SK-N-SH (cell line): ENCODE data around the gene MRPL10. TPM values are rescaled to one million over a fixed set of nuclear protein-coding genes. Genes with fewer than 3 reads are reported as not detected.

Experiments
- CTCF ChIA-PET: fragments of 300-600, 350-600 bp; formaldehyde crosslinking; extraction: SDS; loops from one replicate; lab custom pipeline; 2021; lab: Yijun Ruan, JAX
- POLR2A ChIA-PET: fragments of 350-600 bp; sonication (Branson Sonifier 250); formaldehyde crosslinking; extraction: SDS; loops from one replicate; lab custom pipeline; 2020; ENCODE audit warnings: antibody characterized with exemption, inconsistent platforms; lab: Yijun Ruan, JAX
- DNase-seq: peaks from one replicate; pipeline ENCODE4 v3.0.0; 2012
- H2AFZ ChIP-seq: fragments of 200-600 bp; sonication (generic); 2 replicates; pipeline ENCODE4 v1.8.1; 2016; ENCODE audit warnings: antibody characterized with exemption, mild to moderate bottlenecking, low read depth
- H3F3A ChIP-seq: fragments of 200-600 bp; sonication (generic); replicated peaks from 2 replicates; pipeline ENCODE3; 2016; ENCODE audit warnings: antibody characterized with exemption, mild to moderate bottlenecking; ENCODE audit not compliant: insufficient read depth
- H3K27ac ChIP-seq, 2 experiments: fragments of 200-500 bp in 1 of 2; fragments of 200-600 bp in 1 of 2; sonication (Bioruptor generic) in 1 of 2; sonication (generic), shearing (Covaris generic) in 1 of 2; 2 replicates each; pipeline versions ENCODE4 v1.5.1 to v1.6.1; 2014 to 2016; ENCODE audit warnings: low read depth in 2 of 2, inconsistent platforms in 1 of 2, low read length in 1 of 2, mild to moderate bottlenecking in 1 of 2, mixed read lengths in 1 of 2
- H3K27me3 ChIP-seq: fragments of 200-600 bp; sonication (generic), shearing (Covaris generic); 2 replicates; pipeline ENCODE4 v1.6.1; 2016; ENCODE audit warnings: mixed run types; ENCODE audit not compliant: insufficient read depth
- H3K36me3 ChIP-seq, 2 experiments: fragments of 200-500 bp in 1 of 2; fragments of 200-600 bp in 1 of 2; sonication (Bioruptor generic) in 1 of 2; sonication (generic) in 1 of 2; replicated peaks in 1 of 2; 2 replicates each; pipeline versions ENCODE3 to v1.5.1; 2014 to 2016; ENCODE audit warnings: low read length in 1 of 2, mild to moderate bottlenecking in 1 of 2; ENCODE audit not compliant: insufficient read depth in 2 of 2, control insufficient read depth in 1 of 2
- H3K4me1 ChIP-seq, 2 experiments: fragments of 200-500 bp in 1 of 2; fragments of 200-600 bp in 1 of 2; sonication (Bioruptor generic) in 1 of 2; sonication (generic), shearing (Covaris generic) in 1 of 2; 2 replicates each; pipeline versions ENCODE4 v1.5.1 to v1.6.1; 2014 to 2016; ENCODE audit warnings: low read depth in 1 of 2, low read length in 1 of 2, mixed run types in 1 of 2; ENCODE audit not compliant: insufficient read depth in 2 of 2, control insufficient read depth in 1 of 2
- H3K4me2 ChIP-seq: fragments of 200-600 bp; sonication (generic), shearing (Covaris generic); 2 replicates; pipeline ENCODE4 v1.6.1; 2017; ENCODE audit warnings: mixed run types
- H3K4me3 ChIP-seq, 2 experiments: fragments of 200-500 bp in 1 of 2; fragments of 200-600 bp in 1 of 2; sonication (Bioruptor generic) in 1 of 2; sonication (generic), shearing (Covaris generic) in 1 of 2; 2 replicates each; pipeline versions ENCODE4 v1.5.1 to v1.8.1; 2014 to 2016; ENCODE audit warnings: low read depth in 2 of 2, inconsistent platforms in 1 of 2, low read length in 1 of 2, mild to moderate bottlenecking in 1 of 2, mixed read lengths in 1 of 2, moderate library complexity in 1 of 2
- H3K79me2 ChIP-seq: fragments of 200-600 bp; sonication (generic); 2 replicates; pipeline ENCODE4 v1.8.1; 2017; ENCODE audit warnings: mild to moderate bottlenecking; ENCODE audit not compliant: insufficient read depth
- H3K9ac ChIP-seq: fragments of 200-600 bp; sonication (generic); 2 replicates; pipeline ENCODE4 v1.6.1; 2017; ENCODE audit warnings: mixed run types
- H3K9me2 ChIP-seq: fragments of 200-600 bp; sonication (generic); 2 replicates; pipeline ENCODE4 v1.6.1; 2017; ENCODE audit warnings: mixed run types
- H3K9me3 ChIP-seq: fragments of 200-600 bp; sonication (generic); 2 replicates; pipeline ENCODE4 v1.6.1; 2017; ENCODE audit warnings: mixed run types, mild to moderate bottlenecking, moderate library complexity
- H4K20me1 ChIP-seq: fragments of 200-600 bp; sonication (generic); 2 replicates; pipeline ENCODE4 v1.6.1; 2017; ENCODE audit warnings: mild to moderate bottlenecking, mixed run types; ENCODE audit not compliant: insufficient read depth
- CTCF ChIP-seq: fragments of 200-600 bp; sonication (generic); IDR thresholded peaks from 2 replicates; pipeline ENCODE4 v1.6.1; 2017; ENCODE audit warnings: antibody characterized with exemption, mild to moderate bottlenecking, moderate library complexity
- EZH2phosphoT487 ChIP-seq: fragments of 200-600 bp; sonication (generic); IDR thresholded peaks from 2 replicates; pipeline ENCODE4 v1.6.1; 2017; ENCODE audit warnings: low read depth, mixed run types, mild to moderate bottlenecking, antibody characterized with exemption, moderate library complexity, borderline replicate concordance
- GATA2 ChIP-seq: sonication (generic); formaldehyde crosslinking; IDR thresholded peaks from 2 replicates; pipeline ENCODE4 v1.5.0; 2020; ENCODE audit warnings: mild to moderate bottlenecking, missing genetic modification reagents
- IRF3 ChIP-seq: fragments of 150-350 bp; IDR thresholded peaks from 2 replicates; pipeline ENCODE4 v1.6.1; 2016; ENCODE audit warnings: mild to moderate bottlenecking, low read depth, low read length
- JUND ChIP-seq: IDR thresholded peaks from 2 replicates; pipeline ENCODE4 v1.4.0; 2012
- MXI1 ChIP-seq: IDR thresholded peaks from 2 replicates; pipeline ENCODE4 v1.6.1; 2012; ENCODE audit warnings: mild to moderate bottlenecking, low read depth, low read length, improper control_type of control experiment
- NFIC ChIP-seq: IDR thresholded peaks from 2 replicates; pipeline ENCODE4 v1.4.0; 2012; ENCODE audit warnings: borderline replicate concordance
- NRF1 ChIP-seq: IDR thresholded peaks from 2 replicates; pipeline ENCODE4 v1.6.1; 2012; ENCODE audit warnings: low read depth, mild to moderate bottlenecking, low read length
- POLR2AphosphoS5 ChIP-seq: IDR thresholded peaks from 2 replicates; pipeline ENCODE4 v1.6.1; 2012; ENCODE audit warnings: low read depth, low read length
- RCOR1 ChIP-seq: fragments of 150-350 bp; IDR thresholded peaks from 2 replicates; pipeline ENCODE4 v1.6.1; 2017; ENCODE audit warnings: antibody characterized with exemption, low read length
- SMC3 ChIP-seq: IDR thresholded peaks from 2 replicates; pipeline ENCODE4 v1.6.1; 2012; ENCODE audit warnings: low read depth, low read length, improper control_type of control experiment
- TAF1 ChIP-seq: IDR thresholded peaks from 2 replicates; pipeline ENCODE4 v1.6.1; 2012; ENCODE audit warnings: low read depth, mild to moderate bottlenecking, low read length, moderate library complexity, borderline replicate concordance
- TCF12 ChIP-seq: IDR thresholded peaks from 2 replicates; pipeline ENCODE4 v1.4.0; 2012
- WGBS: methylation state at CpG from one replicate; pipeline ENCODE4 v1.1.6; 2017; ENCODE audit warnings: low lambda C conversion rate; 5-methylcytosine and 5-hydroxymethylcytosine counted together
- polyA plus RNA-seq, 3 experiments: library from polyadenylated mRNA; depleted of rRNA; stranded (reverse); fragments of >200 nt; gene quantifications; 2 replicates each; pipeline ENCODE4 v1.2.3, GENCODE V29; 2012

Gene MRPL10
- polyA plus RNA-seq, 1 of the 3 experiments (the other 2 are of a cell fraction), result 136 TPM

GRCh38 chr17:47850373-47850691 is 19.0 kb upstream of the MRPL10 start:
- H3K9ac ChIP-seq, result no peak overlapping the region

GRCh38 chr17:47848198-47848513 is 16.8 kb upstream of the MRPL10 start:
- H3K27me3 ChIP-seq, result peaks cover 81% of the 10 kb centered on the region
- no peaks in the 10 kb centered on the region for H3K79me2 ChIP-seq
- no peaks in the 10 kb centered on the region for H3K9me3 ChIP-seq
- H4K20me1 ChIP-seq, result 0 out of 2 replicates have a peak, but pooled peaks cover 6% of the 10 kb centered on the region
- no peaks in the 10 kb centered on the region for H3K36me3 ChIP-seq
- POLR2A ChIA-PET, result interaction anchor here (1.6 to 1.8 kb wide), 2 partner anchors 9 to 36 kb away, joined by 4 read pairs; no protein-coding TSS in a partner anchor
- H3K4me2 ChIP-seq, result no peak overlapping the region
- TF ChIP-seq GATA2 (CRISPR knock-in tag) (no peak), RCOR1 (no peak), SMC3 (no peak), TAF1 (no peak), JUND (no peak), NFIC (no peak)
- H3K9me2 ChIP-seq, result no peaks in the 10 kb centered on the region
- no peak overlapping the region for H2AFZ ChIP-seq
- no peak overlapping the region for H3K27ac ChIP-seq
- WGBS, result 38% methylated on average over 20 of the region's 23 CpGs
- no peak for DNase-seq
- H3K4me1 ChIP-seq, result peaks cover 0 to 21% of the 10 kb centered on the region in 2 experiments; a peak in 2 of 4 replicates
- H3K9ac ChIP-seq, result no peak overlapping the region
- no peak overlapping the region; a peak in 1 of 4 replicates for H3K4me3 ChIP-seq
- CTCF ChIA-PET, result interaction anchor here (0.7 to 33.0 kb wide), 16 partner anchors 4 to 169 kb away, joined by 3 to 1447 read pairs (median 6); partner anchors contain the start of genes LRRC46, MRPL10, OSBPL7 and PNPO
- H3F3A ChIP-seq, result peaks cover 3% of the 10 kb centered on the region

More at GRCh38 chr17:47850373-47850691, 19.0 kb upstream of the MRPL10 start:
- H3F3A ChIP-seq, result peaks cover 3% of the 10 kb centered on the region
- H3K4me1 ChIP-seq, result peaks cover 0 to 13% of the 10 kb centered on the region in 2 experiments; a peak in 1 of 4 replicates
- no peak for DNase-seq
- 43% methylated on average over 9 of the region's 9 CpGs for WGBS
- ChIA-PET CTCF (interaction anchor here (1.0 to 33.0 kb wide), 9 partner anchors 13 to 171 kb away, joined by 3 to 1447 read pairs (median 8); partner anchors contain the start of genes CDK5RAP3, LRRC46, MRPL10 and OSBPL7), POLR2A (interaction anchor here (0.8 to 1.1 kb wide), 4 partner anchors 9 to 45 kb away, joined by 3 read pairs; partner anchors contain the start of genes LRRC46, MRPL10, SCRN2 and SP2)
- TF ChIP-seq EZH2phosphoT487 (no peak), TCF12 (no peak), NRF1 (no peak), IRF3 (no peak), POLR2AphosphoS5 (no peak), CTCF (no peak), SMC3 (no peak), MXI1 (no peak)
- no peaks in the 10 kb centered on the region for H3K79me2 ChIP-seq
- H3K27ac ChIP-seq, result no peak overlapping the region
- peak overlapping the region; percentile 73; the same call in 1 of the 2 replicates for H3K4me2 ChIP-seq
- H2AFZ ChIP-seq, result no peak overlapping the region
- peaks cover 99% of the 10 kb centered on the region for H3K27me3 ChIP-seq
- no peaks in the 10 kb centered on the region for H3K9me2 ChIP-seq
- 0 out of 2 replicates have a peak, but pooled peaks cover 6% of the 10 kb centered on the region for H4K20me1 ChIP-seq
- H3K4me3 ChIP-seq, result 0 out of 4 replicates have a peak overlapping the region, but pooled peaks of 1 of the 2 experiments have one; percentile 34
- no peaks in the 10 kb centered on the region for H3K9me3 ChIP-seq
- H3K36me3 ChIP-seq, result no peaks in the 10 kb centered on the region
